Esophagus squamous epithelium (tissue), 5 donors: Measurements from ENCODE around the gene WDCP. TPM values are rescaled to one million over a fixed set of nuclear protein-coding genes. Genes with fewer than 3 reads are reported as not detected.

ENCODE experiments used
- DNase-seq: peaks from one replicate; lab custom pipeline; 2025; lab: John Stamatoyannopoulos, UW
- H3K27ac ChIP-seq, 4 donors: fragments of 200-600 bp; sonication (generic); one replicate each; pipeline ENCODE4 v1.5.1; 2016 to 2019; ENCODE audit warnings: mild to moderate bottlenecking in 1 of 4
- H3K27me3 ChIP-seq, 4 donors: fragments of 200-600 bp; sonication (generic); 1 replicate in 3 of 4; 2 replicates in 1 of 4; pipeline versions ENCODE4 v1.5.1 to v1.6.0; 2017 to 2021; ENCODE audit warnings: antibody characterized with exemption in 1 of 4
- H3K36me3 ChIP-seq, 3 donors: fragments of 200-600 bp; sonication (generic); one replicate each; pipeline ENCODE4 v1.5.1; 2016 to 2019
- H3K4me1 ChIP-seq, 3 donors: fragments of 200-600 bp; sonication (generic); one replicate each; pipeline ENCODE4 v1.5.1; 2017 to 2019
- H3K4me3 ChIP-seq, 4 donors: fragments of 200-600 bp; sonication (generic); 1 replicate in 3 of 4; 2 replicates in 1 of 4; pipeline ENCODE4 v1.5.1; 2016 to 2019; ENCODE audit warnings: mild to moderate bottlenecking in 2 of 4, moderate library complexity in 1 of 4
- H3K9me3 ChIP-seq, 3 donors: fragments of 200-600 bp; sonication (generic); one replicate each; pipeline ENCODE4 v1.5.1; 2016 to 2019
- POLR2A ChIP-seq, 4 donors: fragments of 450-650 bp; IDR thresholded peaks; one replicate each; pipeline ENCODE4 v1.6.1; 2017; ENCODE audit warnings: antibody characterized with exemption in 4 of 4, mild to moderate bottlenecking in 4 of 4, moderate library complexity in 3 of 4
- WGBS, 2 donors: methylation state at CpG; one replicate each; pipeline ENCODE4 v1.1.5; 2018; 5-methylcytosine and 5-hydroxymethylcytosine counted together
- intact Hi-C: fragments of 100-400 bp; cut with DNase I; formaldehyde crosslinking; loops from one replicate; pipeline ENCODE4 v1.15.0; 2022
- total RNA-seq, 4 donors: library from RNA; depleted of rRNA; stranded (reverse); fragments of >200 nt; gene quantifications; one replicate each; pipeline ENCODE4 v1.1.0, GENCODE V29; 2016
- TF ChIP-seq, protein P1 (sequence below), 6 experiments: fragments of 450-650 bp in 4 of 6; fragments of 200-600 bp in 2 of 6; sonication (generic) in 2 of 6; IDR thresholded peaks; one replicate each; pipeline ENCODE4 v1.5.1; 2016 to 2019; ENCODE audit warnings: antibody characterized with exemption in 6 of 6, mild to moderate bottlenecking in 4 of 6, moderate library complexity in 4 of 6
- donor health status: DM: yes; HTN: yes; CAD: no.

Gene WDCP
- total RNA-seq, 4 donors from 2014 or later = 2.8 to 4.9 (median 4.0) TPM

DNA sequence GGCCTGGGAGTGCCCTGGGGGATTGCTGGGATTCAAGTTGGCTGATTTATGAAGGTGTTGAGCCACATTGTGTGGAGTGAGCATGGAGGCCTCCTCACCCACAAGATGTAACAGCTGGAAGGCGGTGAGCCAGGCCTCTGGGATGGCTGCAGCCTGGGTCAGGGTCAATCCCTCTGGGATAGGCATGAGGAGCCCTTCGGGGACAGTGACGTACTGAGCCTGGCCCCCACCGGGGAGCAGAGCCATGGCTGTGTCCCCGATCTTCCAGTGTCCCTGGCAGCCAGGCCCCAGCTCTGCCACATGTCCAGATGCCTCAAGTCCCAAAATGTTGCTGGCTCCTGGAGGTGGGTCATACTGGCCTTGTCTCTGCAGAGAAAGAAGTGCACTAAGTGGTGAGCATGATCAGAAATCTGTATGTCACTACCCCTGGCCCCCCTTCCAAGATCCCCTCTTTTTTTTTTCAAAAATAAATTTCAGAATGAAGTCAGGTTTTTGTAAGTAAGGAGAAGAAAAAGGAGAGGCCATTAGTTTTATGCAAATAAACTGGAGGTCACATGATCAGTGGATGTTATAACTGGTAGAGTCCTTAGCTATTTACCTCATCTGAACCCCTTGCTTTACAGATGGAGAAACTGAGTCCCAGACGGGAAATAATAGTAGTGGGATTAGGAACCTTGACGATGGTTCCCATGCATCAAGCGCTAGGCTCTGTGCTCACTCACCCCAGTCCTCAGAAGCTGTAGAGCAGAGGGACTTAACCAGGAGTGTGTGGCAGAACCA, 35.8 kb upstream of the WDCP start:
- Histone ChIP-seq H3K27me3 (no peaks in the 10 kb centered on the region), H3K9me3 (no peaks in the 10 kb centered on the region), H3K27ac (peak overlapping the region; percentile 90 to 97 (median 95)), H3K4me1 (peaks cover 12 to 52% (median 20%) of the 10 kb centered on the region in 3 donors), H3K4me3 (peak overlapping the region; percentile 52 to 78 (median 68)), H3K36me3 (peaks cover 0 to 47% (median 7%) of the 10 kb centered on the region in 3 donors)
- TF ChIP-seq POLR2A (IDR thresholded peaks at IDR 0.05) = no peak
- TF ChIP-seq, protein P1, sequence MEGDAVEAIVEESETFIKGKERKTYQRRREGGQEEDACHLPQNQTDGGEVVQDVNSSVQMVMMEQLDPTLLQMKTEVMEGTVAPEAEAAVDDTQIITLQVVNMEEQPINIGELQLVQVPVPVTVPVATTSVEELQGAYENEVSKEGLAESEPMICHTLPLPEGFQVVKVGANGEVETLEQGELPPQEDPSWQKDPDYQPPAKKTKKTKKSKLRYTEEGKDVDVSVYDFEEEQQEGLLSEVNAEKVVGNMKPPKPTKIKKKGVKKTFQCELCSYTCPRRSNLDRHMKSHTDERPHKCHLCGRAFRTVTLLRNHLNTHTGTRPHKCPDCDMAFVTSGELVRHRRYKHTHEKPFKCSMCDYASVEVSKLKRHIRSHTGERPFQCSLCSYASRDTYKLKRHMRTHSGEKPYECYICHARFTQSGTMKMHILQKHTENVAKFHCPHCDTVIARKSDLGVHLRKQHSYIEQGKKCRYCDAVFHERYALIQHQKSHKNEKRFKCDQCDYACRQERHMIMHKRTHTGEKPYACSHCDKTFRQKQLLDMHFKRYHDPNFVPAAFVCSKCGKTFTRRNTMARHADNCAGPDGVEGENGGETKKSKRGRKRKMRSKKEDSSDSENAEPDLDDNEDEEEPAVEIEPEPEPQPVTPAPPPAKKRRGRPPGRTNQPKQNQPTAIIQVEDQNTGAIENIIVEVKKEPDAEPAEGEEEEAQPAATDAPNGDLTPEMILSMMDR (IDR thresholded peaks at IDR 0.05) = no peak
- no peak for DNase-seq
- WGBS, 2 donors = 33 to 73% methylated on average over 1 to 5 of the region's 8 CpGs
- intact Hi-C loops = no loop called here

GRCh38 chr2:24080701-24081100, 33.5 kb upstream of the WDCP start:
- intact Hi-C loops = no loop called here
- WGBS, 2 donors = 70 to 91% methylated on average over 2 of the region's 2 CpGs
- Histone ChIP-seq H3K27me3 (no peaks in the 10 kb centered on the region), H3K27ac (peak overlapping the region in 3 of 4 donors; percentile 49 to 97 (median 93)), H3K4me1 (peaks cover 19 to 64% (median 24%) of the 10 kb centered on the region in 3 donors), H3K36me3 (peaks cover 0 to 47% (median 7%) of the 10 kb centered on the region in 3 donors), H3K4me3 (no peak overlapping the region), H3K9me3 (no peaks in the 10 kb centered on the region)
- TF ChIP-seq, protein P1 (IDR thresholded peaks at IDR 0.05) = no peak
- no peak for TF ChIP-seq POLR2A (IDR thresholded peaks at IDR 0.05)
- no peak for DNase-seq

DNA sequence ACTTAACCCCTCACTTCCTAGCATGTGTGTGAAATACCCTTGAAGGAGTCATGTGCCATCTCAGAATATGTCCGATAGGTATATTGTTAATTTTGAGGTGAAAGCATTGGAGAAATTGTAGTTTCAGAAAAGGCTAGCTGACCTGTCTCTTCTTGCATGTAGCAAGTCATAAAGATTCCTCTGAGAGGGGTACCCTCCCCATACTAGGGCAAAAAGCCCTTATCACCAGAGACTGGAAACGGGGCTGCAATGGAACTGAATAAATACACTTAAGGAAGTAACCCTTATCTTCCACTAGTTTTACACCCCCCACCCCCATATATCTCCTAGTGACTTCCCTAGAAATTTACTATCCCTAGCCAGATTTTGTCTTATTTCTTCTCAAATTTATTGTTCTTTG, 30.7 kb upstream of the WDCP start:
- no peak for DNase-seq
- TF ChIP-seq, protein P1 (IDR thresholded peaks at IDR 0.05) = no peak
- Histone ChIP-seq H3K4me1 (peaks cover 18 to 62% (median 18%) of the 10 kb centered on the region in 3 donors), H3K9me3 (no peaks in the 10 kb centered on the region), H3K27me3 (no peaks in the 10 kb centered on the region), H3K36me3 (peaks cover 0 to 55% (median 7%) of the 10 kb centered on the region in 3 donors), H3K27ac (peak overlapping the region; percentile 97 to 100 (median 98)), H3K4me3 (peak overlapping the region in 3 of 4 donors; percentile 69 to 86 (median 82))
- intact Hi-C loops = loop anchor here (10.0 kb wide), 1 partner anchor 153 kb away; the partner anchor contains the start of gene ATAD2B
- WGBS, 2 donors = 50 to 61% methylated on average over 1 to 2 of the region's 2 CpGs

- Histone ChIP-seq H3K4me3 (peak overlapping the region; percentile 60 to 86 (median 76)), H3K27ac (peak overlapping the region; percentile 97 to 100 (median 98)), H3K36me3 (peaks cover 0 to 55% (median 7%) of the 10 kb centered on the region in 3 donors), H3K27me3 (no peaks in the 10 kb centered on the region), H3K9me3 (no peaks in the 10 kb centered on the region), H3K4me1 (peaks cover 15 to 59% (median 15%) of the 10 kb centered on the region in 3 donors)
- no peak for DNase-seq
- 2 to 10% methylated on average over 6 to 7 of the region's 9 CpGs for WGBS, 2 donors
- TF ChIP-seq, protein P1 (IDR thresholded peaks at IDR 0.05) = no peak
- TF ChIP-seq POLR2A (IDR thresholded peaks at IDR 0.05) = no peak
- intact Hi-C loops = loop anchor here (10.0 kb wide), 1 partner anchor 153 kb away; the partner anchor contains the start of gene ATAD2B
Measured at GRCh38 chr2:24077535-24077877, 30.3 kb upstream of the WDCP start.
